Hematopoietic multipotent progenitor cell treated with erythropoietin and hydrocortisone succinate and interleukin-3 and kit ligand, for 15 days (in vitro differentiated cells): ENCODE data around the gene DLG2.
"Not testable (repeated sequence)": the region's sequence is repeated elsewhere in the genome, so short reads cannot be mapped to it uniquely, and the experiment has no call there.

Experiments used
- DNase-seq: peaks from one replicate; pipeline ENCODE4 v3.0.0-alpha.2; 2015; ENCODE audit warnings: low spot score

Gene DLG2

GRCh38 chr11:85110246-85110645 lies 516.9 kb downstream of the DLG2 start:
- not testable (repeated sequence) for DNase-seq

GRCh38 chr11:85109141-85109540 lies 518.0 kb downstream of the DLG2 start:
- no peak for DNase-seq

GRCh38 chr11:85105868-85106267 lies 521.3 kb downstream of the DLG2 start:
- no peak for DNase-seq

GRCh38 chr11:85099522-85099921 lies 527.6 kb downstream of the DLG2 start:
- DNase-seq, result no peak

GRCh38 chr11:85098996-85099395 lies 528.1 kb downstream of the DLG2 start:
- DNase-seq, result no peak

GRCh38 chr11:85096939-85097338 lies 530.2 kb downstream of the DLG2 start:
- DNase-seq, result no peak

GRCh38 chr11:85095239-85095638 lies 531.9 kb downstream of the DLG2 start:
- DNase-seq, result no peak

GRCh38 chr11:85094795-85095194 lies 532.3 kb downstream of the DLG2 start:
- no peak for DNase-seq

- DNase-seq, result no peak
Measured at GRCh38 chr11:85089654-85090053, 537.5 kb downstream of the DLG2 start.

- DNase-seq, result no peak
Measured at GRCh38 chr11:85088286-85088685, 538.9 kb downstream of the DLG2 start.

GRCh38 chr11:85086504-85087284 lies 540.5 kb downstream of the DLG2 start:
- no peak for DNase-seq

- DNase-seq, result no peak
Measured at GRCh38 chr11:85076535-85077330, 550.4 kb downstream of the DLG2 start.

- no peak for DNase-seq
Measured at GRCh38 chr11:85062659-85063058, 564.5 kb downstream of the DLG2 start.

GRCh38 chr11:85052636-85053035 lies 574.5 kb downstream of the DLG2 start:
- DNase-seq, result no peak

GRCh38 chr11:85048801-85049200 lies 578.3 kb downstream of the DLG2 start:
- DNase-seq, result no peak

GRCh38 chr11:85045716-85046115 lies 581.4 kb downstream of the DLG2 start:
- DNase-seq, result no peak

- DNase-seq, result no peak
Measured at GRCh38 chr11:85044911-85045310, 582.2 kb downstream of the DLG2 start.

GRCh38 chr11:85042361-85042760 lies 584.8 kb downstream of the DLG2 start:
- no peak for DNase-seq

- DNase-seq, result no peak
Measured at GRCh38 chr11:85040166-85040565, 587.0 kb downstream of the DLG2 start.

- no peak for DNase-seq
Measured at GRCh38 chr11:85029964-85030363, 597.2 kb downstream of the DLG2 start.

- DNase-seq, result no peak
Measured at GRCh38 chr11:85028329-85029101, 598.6 kb downstream of the DLG2 start.

- no peak for DNase-seq
Measured at GRCh38 chr11:85027346-85027745, 599.8 kb downstream of the DLG2 start.

GRCh38 chr11:85021058-85021457 lies 606.1 kb downstream of the DLG2 start:
- DNase-seq, result no peak
